Measurements from ENCODE around the gene METTL26. TPM values are rescaled to one million over a fixed set of nuclear protein-coding genes. Genes with fewer than 3 reads are reported as not detected.

METTL26 gene
- total RNA-seq, 2 experiments from 2014 or later = 119 to 133 TPM

- ATAC-seq (no peak), DNase-seq (no peak)
- Mint-ChIP-seq H3K36me3 (ENCODE audit: low read depth) (peaks cover 10% of the 10 kb centered on the region), H3K27me3 (no peaks in the 10 kb centered on the region), H3K4me3 (no peak overlapping the region), H3K4me1 (ENCODE audit: low read depth) (peaks cover 7% of the 10 kb centered on the region), H3K27ac (no peak overlapping the region), H3K9me3 (no peaks in the 10 kb centered on the region)
- intact Hi-C loops (cut with micrococcal nuclease) = loop anchor here (10.0 kb wide), 1 partner anchor 75 kb away; no protein-coding TSS in a partner anchor
- ChIA-PET CTCF (interaction anchor here (1.1 to 1.3 kb wide), 2 partner anchors 9 to 10 kb away, joined by 4 to 5 read pairs; partner anchors contain the start of gene WDR90), POLR2A (interaction anchor here (0.7 to 4.6 kb wide), 2 partner anchors 10 to 17 kb away, joined by 5 to 28 read pairs; partner anchors contain the start of gene WDR90)
- no peak for TF ChIP-seq CTCF (IDR thresholded peaks at IDR 0.05)
Observed at GRCh38 chr16:659618-660017, 23.5 kb upstream of the METTL26 start.

GRCh38 chr16:658679-659571 is 22.8 kb upstream of the METTL26 start:
- Mint-ChIP-seq H3K36me3 (ENCODE audit: low read depth) (peaks cover 10% of the 10 kb centered on the region), H3K27ac (no peak overlapping the region), H3K4me3 (no peak overlapping the region), H3K9me3 (no peaks in the 10 kb centered on the region), H3K27me3 (no peaks in the 10 kb centered on the region), H3K4me1 (ENCODE audit: low read depth) (peaks cover 7% of the 10 kb centered on the region)
- TF ChIP-seq CTCF (IDR thresholded peaks at IDR 0.05) = no peak
- ATAC-seq (no peak), DNase-seq (no peak)
- CTCF ChIA-PET = interaction anchor here (0.6 to 1.3 kb wide), 3 partner anchors 8 to 11 kb away, joined by 3 to 5 read pairs (median 4); partner anchors contain the start of gene WDR90
- POLR2A ChIA-PET = interaction anchor here (0.7 to 0.8 kb wide), 2 partner anchors 16 to 22 kb away, joined by 3 to 5 read pairs; partner anchors contain the start of gene METTL26
- intact Hi-C loops (cut with micrococcal nuclease) = no loop called here

GRCh38 chr16:657487-657886 is 21.4 kb upstream of the METTL26 start:
- H3K9me3 Mint-ChIP-seq = no peaks in the 10 kb centered on the region
- H3K4me3 Mint-ChIP-seq = no peak overlapping the region
- ChIA-PET POLR2A (interaction anchor here (0.6 kb wide), 1 partner anchor 9 kb away, joined by 3 read pairs; no protein-coding TSS in a partner anchor), CTCF (no interaction called here)
- TF ChIP-seq CTCF (IDR thresholded peaks at IDR 0.05) = no peak
- H3K4me1 Mint-ChIP-seq (ENCODE audit: low read depth) = peaks cover 7% of the 10 kb centered on the region
- intact Hi-C loops (cut with micrococcal nuclease) = no loop called here
- H3K36me3 Mint-ChIP-seq (ENCODE audit: low read depth) = peaks cover 4% of the 10 kb centered on the region
- no peak for ATAC-seq
- no peak overlapping the region for H3K27ac Mint-ChIP-seq
- no peaks in the 10 kb centered on the region for H3K27me3 Mint-ChIP-seq
- no peak for DNase-seq

GRCh38 chr16:654034-654433 is 17.9 kb upstream of the METTL26 start:
- Mint-ChIP-seq H3K4me1 (ENCODE audit: low read depth) (peaks cover 4% of the 10 kb centered on the region), H3K4me3 (no peak overlapping the region), H3K9me3 (no peaks in the 10 kb centered on the region), H3K27ac (no peak overlapping the region), H3K36me3 (ENCODE audit: low read depth) (no peaks in the 10 kb centered on the region), H3K27me3 (no peaks in the 10 kb centered on the region)
- CTCF ChIA-PET = interaction anchor here (0.6 kb wide), 1 partner anchor 693 kb away, joined by 3 read pairs; no protein-coding TSS in a partner anchor
- TF ChIP-seq CTCF (IDR thresholded peaks at IDR 0.05) = no peak
- DNase-seq = no peak
- intact Hi-C loops (cut with micrococcal nuclease) = no loop called here
- ATAC-seq = no peak
- POLR2A ChIA-PET = no interaction called here
